ENCODE measurements around the gene MMP25. TPM values are rescaled to one million over a fixed set of nuclear protein-coding genes. Genes with fewer than 3 reads are reported as not detected.

MMP25 gene
- total and polyA plus RNA-seq, 9 of the 15 experiments (the other 6 are each of a cell fraction or from before 2014, with no cell fraction given) = 0.03 to 0.04 TPM; not detected in 7

DNA sequence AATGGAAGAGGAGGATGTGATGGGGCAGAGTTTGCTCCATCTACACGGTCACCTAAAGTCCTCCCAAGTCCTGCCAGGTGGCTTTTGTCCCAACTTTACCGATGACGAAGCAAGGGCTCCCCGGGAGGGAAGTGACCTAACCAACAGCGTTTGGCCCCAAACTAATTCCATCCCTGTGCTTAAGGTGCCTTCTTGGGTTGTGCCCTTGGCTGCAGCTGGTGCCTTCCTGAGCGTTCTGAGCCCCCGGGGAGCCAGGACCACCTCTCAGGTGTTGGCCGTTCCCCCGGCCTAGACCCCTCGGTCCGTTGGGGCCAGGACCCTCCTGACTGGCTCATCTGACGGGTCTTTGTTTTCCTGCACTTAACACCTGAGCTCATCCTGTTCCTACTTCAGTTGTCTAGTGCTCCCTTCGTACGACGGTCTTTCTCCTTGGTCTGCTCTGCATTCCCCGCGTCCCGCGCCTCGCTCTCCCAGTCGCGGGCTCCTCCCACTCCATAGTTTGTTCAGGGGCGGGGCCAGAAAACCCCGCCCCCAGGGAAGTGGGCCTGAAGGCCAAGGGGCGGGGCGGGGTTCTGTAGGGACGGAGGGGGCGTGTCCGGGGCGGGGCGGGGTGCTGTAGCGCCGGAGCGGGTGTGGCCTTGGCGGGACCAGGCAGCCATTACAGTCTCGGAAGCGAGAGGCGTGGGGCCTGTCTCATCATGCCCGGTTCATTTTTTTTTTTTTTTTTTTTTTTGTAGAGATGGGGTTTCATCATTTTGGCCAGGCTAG is 53.6 kb downstream of the MMP25 start (continued):
- TF ChIP-seq RCOR1 (IDR thresholded peaks at IDR 0.05; ENCODE audit: borderline replicate concordance in 1 of 2, low read depth in 2 of 2, low read length in 2 of 2) (no peak), NR2C2 (CRISPR knock-in tag; IDR thresholded peaks at IDR 0.05) (no peak), NR2C2 (tag; IDR thresholded peaks at IDR 0.05) (0 out of 2 replicates have a peak, but pooled peaks have one; percentile 43), TAL1 (IDR thresholded peaks at IDR 0.05) (no peak), YY1 (IDR thresholded peaks at IDR 0.05; ENCODE audit: borderline replicate concordance in 1 of 3, control insufficient read depth in 1 of 3, extremely low read depth in 1 of 3, insufficient read depth in 3 of 3, insufficient read length in 1 of 3, insufficient replicate concordance in 2 of 3, low read depth in 1 of 3, low read length in 2 of 3) (peak; percentile 42 to 91 (median 85)), ZNF780A (CRISPR knock-in tag; IDR thresholded peaks at IDR 0.05) (no peak), MCM2 (IDR thresholded peaks at IDR 0.05; ENCODE audit: low read depth) (no peak), NFXL1 (CRISPR knock-in tag; IDR thresholded peaks at IDR 0.05) (no peak), FOSL1 (tag; conservative IDR thresholded peaks at IDR 0.05) (no peak), TOE1 (IDR thresholded peaks at IDR 0.05; ENCODE audit: borderline replicate concordance) (0 out of 2 replicates have a peak, but pooled peaks have one; percentile 23), TOE1 (CRISPR knock-in tag; IDR thresholded peaks at IDR 0.05; ENCODE audit: borderline replicate concordance, low read depth) (no peak), SUPT5H (IDR thresholded peaks at IDR 0.05) (peak; percentile 56), FOXA1 (IDR thresholded peaks at IDR 0.05; ENCODE audit: borderline replicate concordance) (no peak), BMI1 (IDR thresholded peaks at IDR 0.05; ENCODE audit: low read length) (no peak), SIX5 (IDR thresholded peaks at IDR 0.05; ENCODE audit: borderline replicate concordance in 1 of 2, insufficient read depth in 1 of 2, low read depth in 1 of 2, low read length in 2 of 2) (no peak), CSDE1 (IDR thresholded peaks at IDR 0.05) (no peak), ZNF41 (CRISPR knock-in tag; conservative IDR thresholded peaks at IDR 0.05) (no peak), ZZZ3 (IDR thresholded peaks at IDR 0.05) (no peak), POLR2G (IDR thresholded peaks at IDR 0.05; ENCODE audit: low read depth, low read length) (peak; percentile 61; the same call in 1 of the 2 replicates)
- TF ChIP-seq, protein P1, sequence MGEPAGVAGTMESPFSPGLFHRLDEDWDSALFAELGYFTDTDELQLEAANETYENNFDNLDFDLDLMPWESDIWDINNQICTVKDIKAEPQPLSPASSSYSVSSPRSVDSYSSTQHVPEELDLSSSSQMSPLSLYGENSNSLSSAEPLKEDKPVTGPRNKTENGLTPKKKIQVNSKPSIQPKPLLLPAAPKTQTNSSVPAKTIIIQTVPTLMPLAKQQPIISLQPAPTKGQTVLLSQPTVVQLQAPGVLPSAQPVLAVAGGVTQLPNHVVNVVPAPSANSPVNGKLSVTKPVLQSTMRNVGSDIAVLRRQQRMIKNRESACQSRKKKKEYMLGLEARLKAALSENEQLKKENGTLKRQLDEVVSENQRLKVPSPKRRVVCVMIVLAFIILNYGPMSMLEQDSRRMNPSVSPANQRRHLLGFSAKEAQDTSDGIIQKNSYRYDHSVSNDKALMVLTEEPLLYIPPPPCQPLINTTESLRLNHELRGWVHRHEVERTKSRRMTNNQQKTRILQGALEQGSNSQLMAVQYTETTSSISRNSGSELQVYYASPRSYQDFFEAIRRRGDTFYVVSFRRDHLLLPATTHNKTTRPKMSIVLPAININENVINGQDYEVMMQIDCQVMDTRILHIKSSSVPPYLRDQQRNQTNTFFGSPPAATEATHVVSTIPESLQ (CRISPR knock-in tag; IDR thresholded peaks at IDR 0.05) = no peak

Data from K562 (cell line).